Fibroblast of skin of left biceps (primary cell): ENCODE measurements around the gene HOXB7.

Experiments used
- DNase-seq, 2 experiments: peaks; one replicate each; pipeline ENCODE4 v3.0.0-alpha.2; 2013; ENCODE audit warnings: low read depth in 2 of 2

HOXB7 gene

DNA sequence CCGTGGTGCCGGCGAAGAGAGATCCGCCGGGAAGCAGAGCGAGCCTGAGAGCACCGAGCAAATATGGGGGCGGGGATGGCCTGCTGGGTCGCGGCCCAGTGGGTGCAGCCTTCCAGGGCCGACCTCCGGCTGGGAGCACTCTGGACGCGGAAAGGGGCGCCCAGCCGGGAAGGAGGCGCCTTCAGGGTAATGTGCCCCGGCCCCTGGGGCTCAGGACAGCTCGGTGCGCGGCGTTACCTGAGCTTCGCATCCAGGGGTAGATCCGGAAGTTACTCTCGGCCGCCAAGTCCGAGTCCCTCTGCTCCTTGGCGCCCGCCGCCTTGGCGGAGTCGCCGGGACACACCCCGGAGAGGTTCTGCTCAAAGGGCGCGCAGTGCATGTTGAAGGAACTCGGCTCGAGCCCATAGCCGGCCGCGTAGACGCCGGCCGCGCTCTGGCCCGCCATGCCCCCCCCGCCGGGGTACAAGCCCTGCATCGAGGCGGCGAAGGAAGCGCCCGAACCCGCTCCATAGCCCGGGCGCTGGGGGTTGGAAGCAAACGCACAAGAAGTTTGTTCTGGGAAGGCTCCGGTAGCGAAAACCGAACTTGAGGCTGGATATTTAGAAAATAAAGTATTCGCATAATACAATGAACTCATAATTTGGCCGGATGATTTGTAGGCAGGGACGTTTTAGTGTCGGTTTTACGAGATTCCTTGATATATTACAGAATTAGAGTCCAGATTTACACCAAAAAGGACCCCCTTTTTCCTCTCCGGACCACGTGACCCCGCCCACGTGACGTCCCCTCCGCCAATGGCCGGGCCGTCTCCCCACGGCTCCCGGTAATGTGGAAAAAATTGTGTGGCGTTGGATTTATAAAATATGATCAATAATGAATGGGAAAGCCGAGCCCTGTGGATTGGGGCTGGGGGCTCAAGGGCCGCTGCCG is at the start of gene HOXB7:
Gene HOXB7 (minus strand): TSS at position 736 of the 930 bp plus-strand sequence. CDS start 99 bp downstream, at position 637.
- DNase-seq = no peak

DNA sequence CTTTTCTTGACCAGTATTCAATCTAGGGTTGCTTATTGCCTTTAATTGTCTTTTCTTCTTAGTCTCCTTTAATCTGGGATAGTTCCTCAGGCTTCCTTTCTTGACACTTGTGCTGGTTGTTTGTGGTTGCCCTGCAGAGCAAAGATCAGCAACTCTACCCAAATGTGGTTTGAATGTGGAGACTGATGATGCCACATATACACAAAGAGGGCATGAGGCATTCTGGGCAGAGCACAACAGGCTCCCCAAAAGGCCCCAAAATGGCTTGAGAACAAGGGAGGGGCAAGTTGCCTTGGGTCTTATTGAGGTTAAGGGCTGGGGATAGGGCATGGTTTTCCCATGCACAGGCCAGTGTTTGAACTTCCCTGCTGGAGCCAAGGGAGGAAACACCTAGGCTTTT is 45.1 kb upstream of the HOXB7 start:
- DNase-seq = no peak

DNA sequence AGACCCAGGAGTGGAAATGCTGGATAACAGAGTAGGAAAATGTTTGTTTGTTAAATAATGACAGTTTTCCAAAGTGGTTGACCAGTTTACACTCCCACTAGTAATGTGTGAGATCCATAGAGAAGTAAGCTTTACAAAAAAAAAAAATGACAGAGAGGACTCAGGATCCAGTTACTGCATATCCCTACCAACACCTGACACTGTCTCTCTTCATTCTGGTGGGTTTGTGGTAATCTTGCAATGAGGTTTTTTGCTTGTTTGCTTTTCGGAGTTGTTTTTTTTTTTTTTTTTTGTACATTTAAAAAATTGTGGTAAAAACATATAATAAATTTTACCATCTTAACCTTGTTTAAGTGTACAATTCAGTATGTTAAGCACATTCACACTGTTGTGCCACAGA is 38.9 kb upstream of the HOXB7 start:
- no peak for DNase-seq

DNA sequence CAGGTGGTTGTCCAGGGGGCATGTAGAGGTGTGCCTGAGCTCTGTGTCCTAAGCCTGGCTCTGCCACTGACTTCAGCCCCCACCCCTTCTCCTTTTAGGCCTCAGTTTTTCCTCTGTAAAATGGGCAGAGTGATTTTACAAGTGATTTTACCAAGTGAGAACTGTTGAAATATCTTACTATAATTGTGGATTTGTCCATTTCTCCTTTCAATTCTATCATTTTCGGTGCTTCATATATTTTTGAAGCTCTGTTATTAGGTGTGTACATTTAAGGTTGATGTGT is 37.1 kb upstream of the HOXB7 start:
- no peak for DNase-seq

DNA sequence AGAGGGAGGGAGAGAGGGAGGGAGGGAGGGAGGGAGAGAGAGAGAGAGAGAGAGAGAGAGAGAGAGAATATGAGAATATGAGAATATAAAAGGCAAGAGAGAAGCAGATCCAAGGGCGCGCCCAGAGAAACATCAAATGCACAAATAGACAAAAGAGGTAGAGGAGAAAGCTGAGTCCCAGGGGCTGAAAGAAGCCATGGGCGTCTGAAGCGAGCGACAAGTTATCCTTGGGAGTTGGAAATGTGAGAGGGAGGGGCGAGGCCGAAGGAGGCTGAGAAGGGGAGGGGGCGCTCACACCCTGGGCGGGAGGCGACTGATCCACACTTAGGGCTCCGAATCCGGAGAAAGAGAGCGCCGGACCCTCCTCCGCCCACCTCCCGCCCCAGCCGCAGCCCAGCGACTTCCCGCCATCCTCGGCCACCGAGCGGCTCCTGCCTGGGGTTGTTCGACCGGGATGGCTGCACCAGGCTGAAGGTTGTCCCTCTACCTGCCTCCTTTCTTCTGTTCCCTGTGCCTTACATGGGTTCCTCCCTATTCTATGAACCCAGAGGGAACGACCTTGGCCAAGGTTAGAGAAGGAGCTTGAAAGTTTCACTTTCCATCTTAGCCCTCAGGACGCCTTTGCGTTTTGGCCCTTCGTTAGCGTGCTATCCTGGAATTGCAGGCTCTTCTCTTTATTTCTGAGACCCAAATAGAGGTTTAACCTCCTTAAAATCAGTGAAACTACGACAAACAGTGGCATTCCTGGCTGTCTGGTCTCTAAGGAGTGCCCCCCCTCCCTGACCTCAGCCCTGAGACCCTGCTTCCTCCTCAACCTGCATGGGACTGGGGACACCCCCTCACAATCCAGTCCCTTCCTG is 36.5 kb upstream of the HOXB7 start:
- DNase-seq = no peak

DNA sequence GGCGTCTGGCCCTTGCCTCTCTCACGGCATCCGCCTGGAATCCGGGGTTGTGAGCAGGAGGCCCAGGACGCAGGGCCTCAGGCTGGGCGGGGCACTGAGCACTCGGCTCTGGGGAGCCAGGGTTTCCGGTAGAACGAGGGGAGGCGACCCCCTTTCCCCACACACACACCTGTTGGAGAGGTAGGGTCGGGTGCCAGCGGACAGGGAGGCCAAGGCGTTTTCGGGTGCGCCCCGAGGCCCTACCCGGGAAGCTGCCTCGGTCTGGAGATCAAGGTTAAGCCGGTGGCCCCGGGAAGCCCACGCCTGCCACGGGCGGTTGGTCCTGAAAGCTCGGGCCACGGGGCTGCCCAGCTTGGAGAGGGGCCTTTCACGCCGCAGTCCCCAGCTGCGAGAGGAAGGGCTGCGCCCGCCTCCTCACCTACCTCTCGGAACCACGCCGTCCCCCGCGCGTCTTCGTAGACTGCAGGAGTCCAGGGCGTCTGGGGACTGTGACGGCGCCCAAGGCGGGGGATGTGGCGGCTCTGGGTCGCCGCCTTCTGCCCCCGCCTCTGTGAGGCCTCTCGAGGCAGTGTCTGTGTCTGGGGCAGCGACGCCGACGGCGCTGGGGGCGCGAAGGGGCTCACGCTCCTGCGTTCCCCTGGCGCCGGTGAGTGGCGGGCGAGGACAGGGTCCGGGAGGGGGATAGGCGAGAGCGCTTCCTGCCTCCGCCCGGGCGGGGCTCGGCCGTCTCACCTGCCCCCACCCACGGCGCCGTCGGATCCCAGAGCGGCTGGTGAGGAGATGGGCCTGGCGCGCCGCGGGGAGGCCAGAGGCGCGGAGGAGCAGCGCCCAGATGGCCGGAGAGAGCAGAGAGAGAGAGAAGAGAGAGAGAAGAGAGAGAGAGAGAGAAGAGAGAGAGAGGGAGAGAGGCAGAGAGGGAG is 35.6 kb upstream of the HOXB7 start:
- DNase-seq = no peak

DNA sequence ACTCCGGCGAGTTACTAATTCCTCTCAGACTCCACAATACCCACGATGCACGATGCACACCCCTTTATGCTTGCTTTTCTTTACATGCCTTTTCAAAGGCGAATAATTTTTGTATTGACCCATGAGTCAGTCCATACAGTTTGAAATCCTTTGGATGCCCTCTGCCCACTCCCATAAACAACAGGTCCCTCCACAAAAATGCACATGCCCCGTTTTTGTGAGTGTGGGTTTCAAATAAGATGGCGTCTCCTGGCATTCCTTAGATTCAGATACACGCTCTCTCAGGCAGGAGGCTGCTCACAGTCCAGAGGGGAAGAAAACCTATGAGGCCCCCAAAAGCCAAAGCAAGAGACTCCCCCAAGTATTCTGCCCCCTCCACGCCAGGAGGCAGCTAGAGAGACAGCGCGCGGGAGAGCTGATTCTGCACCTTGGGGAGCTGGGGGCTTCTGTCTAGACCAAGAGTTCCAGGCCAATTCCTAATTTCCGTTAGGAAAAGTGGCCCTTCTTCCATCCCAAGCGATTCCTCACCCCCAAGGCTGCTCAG is 34.9 kb upstream of the HOXB7 start:
- no peak for DNase-seq

DNA sequence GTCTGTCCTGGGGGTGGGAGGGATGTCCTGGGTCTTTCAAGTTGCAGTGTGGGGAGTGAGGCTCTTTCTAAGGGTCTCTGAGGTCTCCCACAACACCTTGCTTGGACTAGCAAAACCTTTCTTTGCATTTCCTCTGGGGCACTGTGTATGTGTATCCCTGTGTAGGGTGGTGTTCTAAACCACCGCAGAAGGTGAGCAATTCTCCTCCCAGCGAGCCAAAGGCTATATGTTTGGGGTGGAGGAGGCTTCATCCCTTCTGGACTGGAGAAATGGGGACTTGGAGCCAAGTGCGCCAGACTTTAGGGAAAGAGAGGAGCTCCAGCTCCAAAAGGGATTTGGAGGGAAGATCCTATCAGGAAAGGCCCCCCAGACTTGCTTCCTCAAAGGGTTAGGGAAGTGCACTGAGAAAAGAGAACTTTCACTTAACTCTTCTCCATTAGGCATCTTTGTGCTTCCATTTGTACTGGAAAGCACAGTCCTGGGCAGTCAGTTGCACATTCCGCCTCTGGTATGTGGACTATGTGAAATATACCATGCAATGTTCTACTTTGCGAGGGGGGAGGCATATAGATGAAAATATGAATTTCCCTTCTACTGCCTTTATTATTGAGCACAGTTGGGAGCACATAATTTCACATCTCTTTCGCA is 34.2 kb upstream of the HOXB7 start:
- DNase-seq = no peak

DNA sequence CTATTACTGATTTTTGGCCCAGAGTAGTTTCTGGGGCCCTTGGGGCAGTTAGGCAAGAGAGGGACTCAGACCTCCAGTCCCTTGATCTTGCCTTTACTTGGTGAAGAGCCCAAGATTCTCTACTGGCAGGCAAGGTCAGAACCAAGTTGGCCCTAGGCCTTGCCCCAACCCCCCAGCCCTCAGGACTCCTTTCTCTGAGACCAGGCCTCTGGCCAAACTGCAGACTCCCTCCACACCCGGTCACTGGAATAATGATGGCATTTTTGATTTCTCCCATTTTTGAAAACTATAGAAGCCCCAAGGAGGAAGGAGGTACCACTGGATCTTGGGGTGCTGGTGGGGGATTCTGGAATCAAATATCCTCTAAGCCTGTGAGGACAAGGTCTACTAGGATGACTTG is 33.3 kb upstream of the HOXB7 start:
- DNase-seq = no peak

DNA sequence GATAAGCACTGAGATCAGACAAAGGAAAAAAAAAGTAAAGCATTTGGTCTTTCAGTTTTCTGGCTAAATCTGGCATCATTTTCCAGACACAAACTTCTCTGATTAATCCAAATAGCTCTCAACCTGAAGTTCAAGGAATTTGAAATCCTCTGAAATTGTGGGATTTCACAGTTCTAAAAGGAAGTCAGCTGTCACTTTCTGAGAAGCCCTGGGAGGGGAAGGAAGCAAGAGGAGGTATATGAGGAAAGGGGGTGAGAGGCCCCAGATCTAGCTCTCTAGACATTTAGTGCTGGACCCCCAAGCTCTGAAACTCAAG is 32.8 kb upstream of the HOXB7 start:
- no peak for DNase-seq

DNA sequence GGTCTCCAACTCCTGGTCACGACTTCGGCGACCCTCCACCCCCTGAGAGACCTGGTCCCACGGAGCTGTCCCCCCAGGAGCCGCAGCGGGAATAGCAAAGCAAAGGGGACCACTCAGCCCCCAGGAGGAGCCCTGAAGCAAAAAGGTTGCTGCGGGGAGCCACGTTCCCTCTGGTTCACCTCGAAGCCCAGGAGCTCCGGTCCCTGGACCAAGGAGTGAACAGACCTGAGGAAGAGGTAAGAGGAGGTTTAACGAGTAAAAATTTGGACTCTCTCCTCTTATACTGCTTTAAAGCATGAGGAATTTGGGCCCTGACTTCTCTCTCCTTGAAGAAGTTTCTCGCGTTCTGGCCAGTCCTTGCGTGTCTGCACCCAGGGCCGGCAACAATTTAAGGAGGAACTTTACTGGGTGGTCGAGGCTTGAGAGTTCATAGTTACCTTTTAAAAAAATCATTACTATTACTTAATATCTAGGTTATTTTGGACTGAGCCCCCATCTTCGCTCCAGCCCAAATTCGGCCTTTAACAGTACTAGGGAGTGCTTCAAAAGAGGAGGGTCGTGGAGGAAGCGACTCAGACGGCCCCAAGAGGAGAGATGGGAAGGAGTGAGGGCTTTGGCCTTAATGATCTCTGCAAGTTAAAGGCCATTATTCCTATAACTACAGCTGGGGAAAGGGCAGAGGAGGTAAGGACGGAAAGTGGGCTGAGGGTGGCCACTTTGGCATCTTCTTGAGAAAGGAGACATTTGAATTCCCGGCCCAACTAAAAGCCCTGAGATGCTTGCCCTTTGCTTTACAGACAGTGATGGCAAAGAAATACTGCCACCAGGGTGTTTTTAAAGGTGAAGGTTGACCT is 32.3 kb upstream of the HOXB7 start:
- no peak for DNase-seq

DNA sequence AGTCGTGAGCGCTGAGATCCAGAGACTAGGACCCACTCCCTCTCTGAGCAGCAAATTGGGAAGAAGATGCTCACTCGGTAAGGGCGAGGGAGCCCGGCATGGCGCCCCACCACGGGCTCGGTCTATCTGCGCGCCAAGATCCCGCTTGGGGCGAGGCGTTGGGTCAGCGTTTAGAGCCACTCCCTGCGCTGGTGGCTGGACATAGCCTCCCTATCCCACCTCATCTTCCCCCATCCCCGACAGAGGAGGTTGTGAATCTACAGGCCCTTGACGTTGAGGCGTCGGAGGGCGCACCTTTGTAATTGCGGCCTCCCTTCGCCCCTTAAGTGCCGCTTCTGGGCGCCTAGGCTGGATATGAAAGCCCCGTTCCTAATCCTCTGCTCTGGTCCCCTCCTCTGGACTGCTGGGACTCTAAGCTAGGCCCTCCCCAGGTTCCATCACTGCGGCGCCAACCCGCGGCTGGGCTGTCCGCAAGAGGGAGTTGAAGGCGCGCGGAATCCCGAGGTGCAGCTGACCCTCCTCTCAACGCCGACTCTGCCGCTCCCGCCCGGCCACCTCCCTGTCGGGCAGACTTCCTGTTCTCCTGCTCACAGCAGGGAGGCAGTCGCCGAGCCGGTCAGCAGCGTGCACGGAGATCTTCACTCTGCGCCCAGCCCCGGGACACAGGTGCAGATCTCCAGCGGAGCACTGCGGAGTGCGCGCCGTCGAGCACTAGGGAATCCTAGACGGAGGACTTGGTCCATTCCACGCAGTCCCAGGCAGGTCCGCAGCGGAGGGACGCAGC is 31.4 kb upstream of the HOXB7 start:
- DNase-seq = no peak

DNA sequence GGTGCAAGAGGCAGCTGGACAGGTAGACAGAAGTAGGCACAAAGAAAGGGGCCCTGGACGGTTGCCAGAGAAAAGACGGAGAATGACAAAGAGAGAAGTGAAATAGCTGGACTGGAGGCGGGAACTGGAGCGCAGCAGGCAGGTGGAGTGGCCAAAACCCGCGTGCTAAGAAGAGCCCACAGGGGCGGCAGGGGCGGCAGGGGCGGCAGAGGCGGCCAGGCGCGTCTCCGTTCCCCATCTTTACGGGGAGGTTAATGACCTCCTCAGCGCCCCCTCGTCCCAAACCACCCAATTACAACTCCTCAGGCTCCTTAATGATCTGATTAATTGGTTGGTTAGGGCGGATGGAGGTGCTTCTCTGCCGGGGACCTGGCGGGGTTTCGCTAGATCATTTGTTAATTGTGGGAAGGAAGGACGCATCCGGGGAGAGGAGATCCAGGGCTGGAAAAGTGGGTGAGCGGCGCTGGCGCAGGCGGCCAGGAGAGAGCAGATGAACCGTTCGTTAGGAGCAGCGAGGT is 30.8 kb upstream of the HOXB7 start:
- no peak for DNase-seq

DNA sequence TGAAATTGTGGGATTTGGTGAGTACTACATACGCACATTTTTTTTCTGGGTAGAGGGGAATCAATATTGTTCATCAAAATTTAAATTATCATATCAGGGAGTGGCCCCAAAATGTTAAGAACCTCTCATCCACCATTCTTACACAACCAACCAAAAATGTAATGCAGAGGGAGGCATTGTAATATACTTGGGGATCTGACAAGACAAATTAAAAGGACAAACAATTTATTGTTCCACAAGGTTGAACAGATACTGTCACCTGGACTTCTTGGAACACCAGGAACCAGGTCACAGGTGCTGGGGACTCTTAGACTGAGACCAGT is 30.0 kb upstream of the HOXB7 start:
- no peak for DNase-seq

DNA sequence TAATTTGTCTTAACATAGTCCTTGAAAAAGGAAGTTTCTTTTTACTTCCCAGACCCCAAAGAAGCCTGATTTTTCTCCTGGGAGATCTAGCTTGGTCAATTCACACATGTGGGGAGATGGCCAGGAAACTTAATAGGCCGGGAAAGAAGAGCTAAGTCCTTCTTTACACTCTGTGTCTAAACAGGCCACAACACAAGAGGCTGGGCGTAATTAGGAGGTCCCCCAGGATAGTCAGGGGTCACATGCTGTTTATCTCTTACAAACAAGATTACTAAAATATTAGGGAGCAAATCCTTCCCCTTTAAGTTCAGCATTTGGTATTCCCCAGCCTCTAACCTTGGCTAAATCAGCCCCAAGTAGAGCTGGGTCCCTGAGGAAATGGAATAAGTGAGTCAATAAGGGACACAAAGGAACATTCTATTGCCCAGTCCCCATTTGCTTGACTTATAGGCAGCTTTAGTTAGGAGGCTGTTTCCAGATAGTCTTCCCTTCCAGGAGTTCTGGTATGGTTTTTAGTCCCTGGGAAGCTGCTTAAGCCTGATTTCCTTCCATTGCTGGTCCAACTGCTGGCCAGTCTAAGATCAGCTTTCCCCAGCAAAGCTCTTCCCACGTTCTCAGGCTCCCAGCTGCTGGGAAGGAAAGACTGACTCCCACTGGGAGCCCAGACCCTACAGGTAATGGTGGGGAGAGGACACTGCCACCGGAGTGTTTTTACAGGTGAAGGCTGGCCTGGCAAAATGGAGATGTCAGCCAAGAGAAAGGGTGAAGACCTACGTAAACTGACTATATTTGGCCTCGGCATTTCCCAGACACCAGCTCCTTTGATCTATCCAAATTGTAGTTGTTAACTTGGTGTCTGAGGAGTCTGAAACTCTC is 29.4 kb upstream of the HOXB7 start:
- DNase-seq = no peak

DNA sequence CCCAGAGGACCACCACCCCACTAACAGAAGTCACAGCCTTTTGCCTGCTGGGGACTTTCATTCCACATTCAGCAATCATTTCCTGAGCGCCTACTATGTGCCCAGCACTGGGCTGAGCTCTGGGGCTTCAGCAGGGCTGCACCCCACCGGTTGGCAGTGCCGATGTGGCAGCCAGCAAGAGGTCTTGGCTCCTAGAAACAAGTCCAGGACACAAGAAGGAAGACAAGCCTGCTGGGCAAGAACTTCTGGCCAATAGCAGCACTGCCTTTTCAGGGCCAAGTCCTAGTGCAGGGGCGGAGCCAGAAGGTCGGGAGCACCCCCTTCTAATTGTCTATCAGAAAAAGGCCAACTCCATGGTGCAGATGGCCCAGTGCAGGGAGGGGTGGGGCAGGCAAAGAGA is 28.3 kb upstream of the HOXB7 start:
- no peak for DNase-seq

DNA sequence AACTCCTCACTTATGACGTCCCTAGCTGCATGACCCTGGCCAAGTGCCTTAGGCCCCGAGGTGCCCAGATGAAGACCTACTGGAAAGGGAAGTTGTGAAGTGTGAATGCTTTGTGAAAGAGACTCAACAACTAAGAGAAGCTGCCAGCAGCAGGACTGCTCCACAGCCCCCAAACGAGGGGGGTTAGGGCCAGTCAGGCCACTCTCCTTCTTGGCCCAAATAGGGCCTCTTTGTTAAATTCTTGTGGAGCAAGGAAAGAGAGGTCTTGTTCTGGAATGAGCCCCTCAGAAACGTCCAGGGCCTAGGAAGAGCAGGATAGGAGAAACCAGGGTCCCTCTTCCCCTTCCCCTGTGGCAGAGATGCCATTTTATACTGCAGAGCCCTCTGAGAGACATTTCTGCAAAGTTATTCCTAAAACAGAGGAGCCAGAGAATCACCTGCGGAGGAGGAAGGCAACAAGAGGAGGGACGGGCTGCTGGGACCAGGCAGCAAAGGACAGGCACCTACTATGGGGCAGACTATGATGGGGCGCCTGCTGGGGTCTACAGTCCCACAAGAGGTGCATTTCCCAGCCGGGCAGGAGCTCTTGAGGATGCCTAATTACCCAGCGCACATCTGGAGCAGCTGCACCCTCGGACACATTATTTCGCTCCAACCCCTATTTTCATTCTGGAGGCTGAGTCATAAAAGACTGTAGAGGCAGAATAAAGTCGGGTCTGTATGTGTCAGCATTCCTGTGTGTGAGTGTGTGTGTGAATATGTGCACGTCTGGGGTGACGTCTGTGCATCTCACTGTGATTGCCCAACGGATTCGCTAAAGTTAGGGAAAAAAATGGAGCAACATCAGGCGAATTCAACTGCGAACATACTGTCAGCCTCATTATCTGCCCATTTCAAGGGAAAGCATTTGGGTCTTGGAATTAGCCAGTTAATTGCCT is 26.8 kb upstream of the HOXB7 start:
- DNase-seq = peak; percentile 81 to 84
